Fibroblast of gingiva (primary cell): ENCODE results near the gene SORT1.
"Not testable (repeated sequence)": the region's sequence is repeated elsewhere in the genome, so short reads cannot be mapped to it uniquely, and the experiment has no call there.

Experiments used
- DNase-seq: peaks from one replicate; pipeline ENCODE4 v3.0.0-alpha.2; 2011; ENCODE audit warnings: low read depth

Gene SORT1

GRCh38 chr1:109379907-109380306 lies 17.8 kb downstream of the SORT1 start:
- DNase-seq, result no peak

- peak; percentile 56 for DNase-seq
Measured at GRCh38 chr1:109379422-109379821, 18.3 kb downstream of the SORT1 start.

GRCh38 chr1:109377698-109378097 lies 20.0 kb downstream of the SORT1 start:
- no peak for DNase-seq

GRCh38 chr1:109373696-109374095 lies 24.0 kb downstream of the SORT1 start:
- DNase-seq, result not testable (repeated sequence)

GRCh38 chr1:109373126-109373525 lies 24.6 kb downstream of the SORT1 start:
- no peak for DNase-seq

- no peak for DNase-seq
Measured at GRCh38 chr1:109372281-109372680, 25.4 kb downstream of the SORT1 start.

- peak; percentile 88 for DNase-seq
Measured at GRCh38 chr1:109371341-109371739, 26.4 kb downstream of the SORT1 start.

- peak; percentile 90 for DNase-seq
Measured at GRCh38 chr1:109370712-109371340, 26.9 kb downstream of the SORT1 start.

GRCh38 chr1:109369167-109369746 lies 28.5 kb downstream of the SORT1 start:
- no peak for DNase-seq

- no peak for DNase-seq
Measured at GRCh38 chr1:109368464-109368863, 29.3 kb downstream of the SORT1 start.

GRCh38 chr1:109367626-109368025 lies 30.1 kb downstream of the SORT1 start:
- DNase-seq, result no peak

GRCh38 chr1:109365642-109366204 lies 32.0 kb downstream of the SORT1 start:
- DNase-seq, result no peak

- DNase-seq, result no peak
Measured at GRCh38 chr1:109361649-109362048, 36.1 kb downstream of the SORT1 start.

GRCh38 chr1:109361069-109361468 lies 36.6 kb downstream of the SORT1 start:
- DNase-seq, result no peak

GRCh38 chr1:109357616-109358015 lies 40.1 kb downstream of the SORT1 start:
- DNase-seq, result no peak

- DNase-seq, result no peak
Measured at GRCh38 chr1:109356915-109357314, 40.8 kb downstream of the SORT1 start.

GRCh38 chr1:109356505-109356904 lies 41.2 kb downstream of the SORT1 start:
- no peak for DNase-seq

GRCh38 chr1:109354929-109355328 lies 42.8 kb downstream of the SORT1 start:
- no peak for DNase-seq

GRCh38 chr1:109351457-109351856 lies 46.3 kb downstream of the SORT1 start:
- no peak for DNase-seq

GRCh38 chr1:109350655-109351054 lies 47.1 kb downstream of the SORT1 start:
- no peak for DNase-seq

- DNase-seq, result no peak
Measured at GRCh38 chr1:109350182-109350581, 47.5 kb downstream of the SORT1 start.

- DNase-seq, result no peak
Measured at GRCh38 chr1:109347511-109347910, 50.2 kb downstream of the SORT1 start.
